GM15510 (cell line): ENCODE data around the gene EPN2.

ENCODE experiments used
- POLR2A ChIP-seq: IDR thresholded peaks from 3 replicates; pipeline ENCODE4 v1.6.1; 2011; ENCODE audit warnings: borderline replicate concordance; ENCODE audit not compliant: insufficient read length; ENCODE audit errors: extremely low read depth

Gene EPN2

GRCh38 chr17:19335951-19336631 lies 98.9 kb downstream of the EPN2 start:
- TF ChIP-seq POLR2A: no peak

GRCh38 chr17:19336938-19337711 lies 100.0 kb downstream of the EPN2 start:
- TF ChIP-seq POLR2A: no peak

GRCh38 chr17:19337712-19338023 lies 100.5 kb downstream of the EPN2 start:
- no peak for TF ChIP-seq POLR2A

DNA sequence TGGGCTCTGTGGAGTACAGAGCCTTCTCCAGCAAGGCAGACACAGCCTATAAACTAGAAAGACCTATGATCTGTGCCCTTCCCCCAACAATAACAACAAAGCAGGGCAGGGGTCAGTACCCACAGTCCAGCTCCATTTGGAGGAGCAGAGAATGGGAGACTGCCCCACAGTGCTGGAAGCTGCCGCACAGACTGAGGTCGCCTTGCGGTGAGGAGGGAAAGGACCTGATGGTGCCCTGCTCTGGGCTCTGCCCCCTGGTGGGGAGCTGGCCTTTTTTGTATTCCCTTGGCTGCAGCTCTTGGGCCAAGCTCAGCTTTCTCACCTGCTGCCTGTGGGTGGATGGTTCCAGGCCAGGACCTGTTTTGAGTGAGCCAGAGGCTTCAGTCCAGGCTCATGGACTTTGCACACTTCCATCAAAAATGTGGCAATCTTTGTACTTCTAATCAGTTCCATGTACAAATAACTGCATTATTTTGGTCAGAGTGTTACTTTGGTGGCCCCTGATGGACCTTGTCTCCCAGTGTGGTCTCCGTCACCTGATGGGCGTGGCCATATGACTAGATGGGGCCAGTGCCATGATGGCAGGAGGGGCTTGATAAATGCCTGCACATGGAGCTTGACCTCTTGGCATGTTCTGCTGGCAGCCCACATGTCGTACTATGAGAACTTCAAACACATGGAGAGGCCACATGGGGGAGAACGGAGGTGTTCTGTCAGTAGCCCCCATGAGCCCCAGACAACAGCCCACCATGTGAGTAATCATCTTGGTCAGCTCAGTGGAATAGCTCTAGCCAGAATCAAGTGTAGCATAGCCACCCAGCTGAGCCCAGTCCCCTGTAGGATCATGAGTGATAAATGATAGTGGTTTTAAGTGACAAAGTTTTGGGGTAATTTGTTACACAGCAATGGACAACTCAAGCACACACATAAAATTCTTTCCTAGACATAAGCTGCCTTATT lies 101.1 kb downstream of the EPN2 start:
- no peak for TF ChIP-seq POLR2A

- no peak for TF ChIP-seq POLR2A
These were observed 102.2 kb downstream of the EPN2 start for GRCh38 chr17:19339341-19339815.

DNA sequence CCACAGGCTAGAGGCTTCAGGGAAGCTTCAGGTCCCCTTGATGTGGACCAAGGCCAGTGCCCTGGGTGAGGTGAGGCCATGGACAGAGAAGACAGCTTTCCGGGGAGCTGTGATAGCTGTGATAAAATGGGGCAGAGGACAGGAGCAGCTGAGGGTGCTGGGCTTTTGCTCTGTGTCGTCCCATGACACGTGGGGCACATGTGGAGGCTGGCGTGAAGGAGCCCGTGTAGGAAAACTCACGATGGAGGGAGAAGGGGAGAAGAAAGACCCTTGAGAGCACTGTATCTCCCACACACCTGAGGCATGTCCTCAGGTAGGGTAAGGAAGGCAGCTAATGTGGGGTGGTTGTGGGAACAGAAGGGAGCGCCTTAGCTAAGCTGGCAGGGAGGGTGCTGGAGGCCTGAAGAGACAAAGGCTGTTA lies 104.1 kb downstream of the EPN2 start:
- TF ChIP-seq POLR2A: no peak

DNA sequence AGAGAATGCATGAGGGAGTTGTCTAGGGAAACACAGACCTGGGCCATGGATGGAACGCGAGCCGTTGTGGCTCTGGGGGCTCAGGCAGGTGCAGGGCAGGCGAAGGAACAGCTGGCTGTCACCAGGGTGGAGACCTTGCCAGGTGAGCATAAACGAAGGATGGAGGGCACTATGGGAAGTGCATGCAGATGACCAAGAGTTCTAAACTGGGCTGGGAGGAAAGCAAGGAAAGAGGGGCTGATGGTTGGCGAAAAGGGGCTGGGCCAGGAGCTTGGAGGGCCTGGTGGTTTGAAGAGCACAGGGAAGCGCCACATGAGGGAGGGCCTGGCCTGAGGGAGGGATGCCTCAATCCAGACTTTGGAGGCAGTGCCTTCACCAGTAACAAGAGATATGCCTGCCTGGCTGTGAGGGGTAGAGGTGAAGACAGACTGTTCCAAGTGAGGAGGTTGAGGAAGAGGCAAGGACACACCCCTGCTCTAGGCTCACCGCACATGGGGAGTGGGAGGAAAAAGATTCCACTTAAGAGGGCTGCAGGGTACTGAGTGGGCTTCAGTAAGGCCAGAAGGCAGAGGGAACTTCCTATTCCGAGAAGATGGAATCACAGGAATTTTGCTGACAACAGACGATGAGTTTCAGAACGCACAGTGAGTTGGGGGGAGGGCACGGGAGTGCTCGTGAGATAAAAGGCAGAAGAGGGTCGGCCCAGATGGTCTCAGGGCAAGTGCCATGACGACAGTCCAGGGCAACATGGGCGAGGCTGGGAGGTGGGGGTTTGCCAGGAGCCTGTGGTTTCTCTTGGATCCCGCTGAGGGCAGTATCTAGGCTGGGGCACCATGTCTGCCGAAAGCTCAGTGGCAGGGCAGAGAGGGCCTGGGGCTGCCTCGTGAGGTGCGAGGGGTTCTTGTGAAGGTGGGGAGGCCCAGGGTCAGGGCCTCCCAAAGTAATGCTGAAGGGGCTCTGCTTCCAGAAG lies 104.8 kb downstream of the EPN2 start:
- TF ChIP-seq POLR2A: no peak

GRCh38 chr17:19342611-19343255 lies 105.6 kb downstream of the EPN2 start:
- TF ChIP-seq POLR2A: no peak

- no peak for TF ChIP-seq POLR2A
These were observed 106.1 kb downstream of the EPN2 start for GRCh38 chr17:19343256-19343630.

GRCh38 chr17:19343671-19344151 lies 106.5 kb downstream of the EPN2 start:
- TF ChIP-seq POLR2A: no peak

GRCh38 chr17:19344311-19345066 lies 107.3 kb downstream of the EPN2 start:
- TF ChIP-seq POLR2A: no peak

DNA sequence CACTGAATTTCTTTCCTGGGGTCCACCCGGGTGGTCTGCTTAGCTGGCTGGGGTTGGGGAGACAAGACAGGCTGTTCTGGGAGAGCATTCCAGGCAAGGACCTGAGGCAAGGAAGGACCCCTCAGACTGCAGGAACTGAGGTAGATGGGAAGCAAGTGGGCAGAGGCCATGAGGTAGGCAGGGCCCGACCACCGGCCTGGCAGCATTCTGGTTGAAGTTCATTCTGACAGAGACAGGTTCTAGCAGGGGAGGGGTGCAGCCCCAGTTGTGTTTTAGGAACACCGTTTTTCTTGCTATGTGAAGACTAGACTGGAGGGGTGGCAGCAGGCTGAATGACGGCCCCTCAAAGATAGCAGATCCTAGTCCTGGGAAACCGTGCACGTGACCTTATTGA lies 107.9 kb downstream of the EPN2 start:
- TF ChIP-seq POLR2A: no peak
